Ovary (tissue), 3 donors: ENCODE measurements around the gene MMS19.

Experiments
- CTCF ChIP-seq, 3 donors: fragments of 450-650 bp in 2 of 3; fragments of 200-600 bp in 1 of 3; IDR thresholded peaks; one replicate each; pipeline versions ENCODE4 v1.5.1 to v1.8.0; 2016 to 2022; ENCODE audit warnings: antibody characterized with exemption in 3 of 3, mild to moderate bottlenecking in 1 of 3
- EP300 ChIP-seq: sonication (generic); formaldehyde crosslinking; IDR thresholded peaks from one replicate; pipeline ENCODE4 v1.6.1; 2017; ENCODE audit warnings: antibody characterized with exemption
- donor health status: DM: no; HTN: no; CAD: no.

DNA sequence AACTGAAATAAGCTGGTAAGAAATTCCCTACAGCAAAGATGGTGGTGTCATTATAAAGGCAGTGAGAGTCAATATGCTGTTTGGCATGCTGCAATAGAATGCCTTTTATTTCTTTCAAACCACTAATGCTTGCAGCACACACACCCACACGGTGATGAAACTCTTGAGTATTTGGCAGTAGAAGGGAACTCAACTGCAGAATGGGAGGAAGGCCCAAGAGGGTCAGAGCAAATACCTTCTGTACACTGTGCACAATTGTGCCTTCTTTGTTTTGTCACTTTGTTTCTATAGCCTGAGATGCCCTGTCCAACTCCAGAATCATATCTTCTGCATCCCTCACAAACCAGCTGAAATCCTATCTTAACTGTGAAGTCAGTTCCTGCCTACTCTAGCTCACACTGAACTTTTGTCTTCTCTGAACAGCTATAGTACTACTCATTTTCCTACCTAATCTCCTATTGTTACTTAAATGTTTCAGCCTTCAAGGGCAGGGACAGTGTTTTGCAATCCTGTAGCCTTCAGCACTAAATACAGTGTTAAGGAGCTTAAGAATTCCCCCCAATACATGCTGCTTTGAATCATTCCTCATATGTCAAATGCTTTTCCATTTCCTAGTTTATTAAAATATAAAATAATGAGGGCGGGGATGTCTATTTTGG, 22.2 kb downstream of the MMS19 start:
- no peak for TF ChIP-seq CTCF (IDR thresholded peaks at IDR 0.05)
- no peak for TF ChIP-seq EP300
